HL-60 (cell line): ENCODE results near the gene MEN1.

Experiments used
- DNase-seq, 2 experiments: peaks; one replicate each; pipeline ENCODE4 v3.0.0-alpha.2; 2010 to 2020; ENCODE audit warnings: low read depth in 1 of 2, low spot score in 1 of 2
- H3K27ac ChIP-seq: fragments of 250-450 bp; sonication (Bioruptor Pico); replicated peaks from 2 replicates; pipeline ENCODE4 v1.5.1; 2020; ENCODE audit warnings: mild to moderate bottlenecking, moderate library complexity
- H3K27me3 ChIP-seq: fragments of 250-450 bp; sonication (Bioruptor Pico); 2 replicates; pipeline ENCODE4 v1.5.1; 2021; ENCODE audit warnings: mild to moderate bottlenecking, moderate library complexity; ENCODE audit not compliant: insufficient read depth, poor library complexity, severe bottlenecking
- H3K4me3 ChIP-seq: replicated peaks from 2 replicates; pipeline ENCODE4 v1.5.1; 2011; ENCODE audit warnings: mild to moderate bottlenecking, control low read depth, low read length; ENCODE audit not compliant: insufficient read depth
- GABPA ChIP-seq: IDR thresholded peaks from 2 replicates; pipeline ENCODE4 v1.6.1; 2012; ENCODE audit warnings: low read depth
- POLR2AphosphoS5 ChIP-seq: IDR thresholded peaks from 2 replicates; pipeline ENCODE4 v1.6.1; 2012; ENCODE audit warnings: low read depth
- SPI1 ChIP-seq: IDR thresholded peaks from 2 replicates; pipeline ENCODE4 v1.6.1; 2012; ENCODE audit warnings: low read depth, mild to moderate bottlenecking, borderline replicate concordance
- TF ChIP-seq, protein P1 (sequence below): IDR thresholded peaks from one replicate; pipeline ENCODE4 v1.5.1; 2011; ENCODE audit warnings: low read length, control low read depth, inconsistent platforms; ENCODE audit not compliant: insufficient read depth
- TF ChIP-seq, protein P2 (sequence below): IDR thresholded peaks from 2 replicates; pipeline ENCODE4 v1.6.1; 2012; ENCODE audit warnings: low read depth; ENCODE audit not compliant: insufficient replicate concordance

MEN1 gene

DNA sequence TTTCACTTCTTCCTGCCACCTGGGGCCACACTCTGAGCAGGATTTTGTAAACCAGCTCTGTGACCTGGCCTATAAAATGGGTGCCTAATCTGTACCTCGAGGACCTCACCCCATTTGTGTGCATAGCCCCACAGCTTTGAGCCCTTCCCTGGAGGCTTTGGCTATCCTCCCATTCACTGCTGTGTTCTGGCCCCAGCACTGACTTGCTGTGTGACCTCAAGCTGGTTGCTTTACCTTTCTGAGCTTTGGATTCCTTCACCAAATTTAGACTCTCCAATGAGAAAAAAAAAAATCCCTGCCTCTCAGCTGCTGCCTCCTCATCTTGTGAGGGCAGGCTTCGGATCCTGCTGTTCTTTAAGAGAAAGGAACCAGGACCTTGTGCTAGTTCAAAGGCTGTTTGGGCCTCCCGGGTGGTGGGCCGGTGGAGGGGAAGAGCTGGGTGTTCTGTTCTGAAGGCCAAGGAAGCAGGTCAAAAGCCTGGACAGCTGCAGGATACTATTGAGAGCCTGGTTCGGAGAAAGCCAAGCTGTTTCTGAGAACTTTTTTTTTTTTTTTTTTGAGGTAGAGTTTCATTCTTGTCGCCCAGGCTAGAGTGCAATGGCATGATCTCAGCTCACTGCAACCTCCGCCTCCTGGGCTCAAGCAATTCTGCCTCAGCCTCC, 49.5 kb downstream of the MEN1 start:
- Histone ChIP-seq H3K4me3 (no peak overlapping the region), H3K27me3 (no peaks in the 10 kb centered on the region), H3K27ac (no peak overlapping the region)
- no peak for DNase-seq
- TF ChIP-seq POLR2AphosphoS5 (no peak), GABPA (no peak), SPI1 (no peak)
- TF ChIP-seq, protein P1, sequence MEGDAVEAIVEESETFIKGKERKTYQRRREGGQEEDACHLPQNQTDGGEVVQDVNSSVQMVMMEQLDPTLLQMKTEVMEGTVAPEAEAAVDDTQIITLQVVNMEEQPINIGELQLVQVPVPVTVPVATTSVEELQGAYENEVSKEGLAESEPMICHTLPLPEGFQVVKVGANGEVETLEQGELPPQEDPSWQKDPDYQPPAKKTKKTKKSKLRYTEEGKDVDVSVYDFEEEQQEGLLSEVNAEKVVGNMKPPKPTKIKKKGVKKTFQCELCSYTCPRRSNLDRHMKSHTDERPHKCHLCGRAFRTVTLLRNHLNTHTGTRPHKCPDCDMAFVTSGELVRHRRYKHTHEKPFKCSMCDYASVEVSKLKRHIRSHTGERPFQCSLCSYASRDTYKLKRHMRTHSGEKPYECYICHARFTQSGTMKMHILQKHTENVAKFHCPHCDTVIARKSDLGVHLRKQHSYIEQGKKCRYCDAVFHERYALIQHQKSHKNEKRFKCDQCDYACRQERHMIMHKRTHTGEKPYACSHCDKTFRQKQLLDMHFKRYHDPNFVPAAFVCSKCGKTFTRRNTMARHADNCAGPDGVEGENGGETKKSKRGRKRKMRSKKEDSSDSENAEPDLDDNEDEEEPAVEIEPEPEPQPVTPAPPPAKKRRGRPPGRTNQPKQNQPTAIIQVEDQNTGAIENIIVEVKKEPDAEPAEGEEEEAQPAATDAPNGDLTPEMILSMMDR: no peak
- TF ChIP-seq, protein P2, sequence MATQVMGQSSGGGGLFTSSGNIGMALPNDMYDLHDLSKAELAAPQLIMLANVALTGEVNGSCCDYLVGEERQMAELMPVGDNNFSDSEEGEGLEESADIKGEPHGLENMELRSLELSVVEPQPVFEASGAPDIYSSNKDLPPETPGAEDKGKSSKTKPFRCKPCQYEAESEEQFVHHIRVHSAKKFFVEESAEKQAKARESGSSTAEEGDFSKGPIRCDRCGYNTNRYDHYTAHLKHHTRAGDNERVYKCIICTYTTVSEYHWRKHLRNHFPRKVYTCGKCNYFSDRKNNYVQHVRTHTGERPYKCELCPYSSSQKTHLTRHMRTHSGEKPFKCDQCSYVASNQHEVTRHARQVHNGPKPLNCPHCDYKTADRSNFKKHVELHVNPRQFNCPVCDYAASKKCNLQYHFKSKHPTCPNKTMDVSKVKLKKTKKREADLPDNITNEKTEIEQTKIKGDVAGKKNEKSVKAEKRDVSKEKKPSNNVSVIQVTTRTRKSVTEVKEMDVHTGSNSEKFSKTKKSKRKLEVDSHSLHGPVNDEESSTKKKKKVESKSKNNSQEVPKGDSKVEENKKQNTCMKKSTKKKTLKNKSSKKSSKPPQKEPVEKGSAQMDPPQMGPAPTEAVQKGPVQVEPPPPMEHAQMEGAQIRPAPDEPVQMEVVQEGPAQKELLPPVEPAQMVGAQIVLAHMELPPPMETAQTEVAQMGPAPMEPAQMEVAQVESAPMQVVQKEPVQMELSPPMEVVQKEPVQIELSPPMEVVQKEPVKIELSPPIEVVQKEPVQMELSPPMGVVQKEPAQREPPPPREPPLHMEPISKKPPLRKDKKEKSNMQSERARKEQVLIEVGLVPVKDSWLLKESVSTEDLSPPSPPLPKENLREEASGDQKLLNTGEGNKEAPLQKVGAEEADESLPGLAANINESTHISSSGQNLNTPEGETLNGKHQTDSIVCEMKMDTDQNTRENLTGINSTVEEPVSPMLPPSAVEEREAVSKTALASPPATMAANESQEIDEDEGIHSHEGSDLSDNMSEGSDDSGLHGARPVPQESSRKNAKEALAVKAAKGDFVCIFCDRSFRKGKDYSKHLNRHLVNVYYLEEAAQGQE: no peak

DNA sequence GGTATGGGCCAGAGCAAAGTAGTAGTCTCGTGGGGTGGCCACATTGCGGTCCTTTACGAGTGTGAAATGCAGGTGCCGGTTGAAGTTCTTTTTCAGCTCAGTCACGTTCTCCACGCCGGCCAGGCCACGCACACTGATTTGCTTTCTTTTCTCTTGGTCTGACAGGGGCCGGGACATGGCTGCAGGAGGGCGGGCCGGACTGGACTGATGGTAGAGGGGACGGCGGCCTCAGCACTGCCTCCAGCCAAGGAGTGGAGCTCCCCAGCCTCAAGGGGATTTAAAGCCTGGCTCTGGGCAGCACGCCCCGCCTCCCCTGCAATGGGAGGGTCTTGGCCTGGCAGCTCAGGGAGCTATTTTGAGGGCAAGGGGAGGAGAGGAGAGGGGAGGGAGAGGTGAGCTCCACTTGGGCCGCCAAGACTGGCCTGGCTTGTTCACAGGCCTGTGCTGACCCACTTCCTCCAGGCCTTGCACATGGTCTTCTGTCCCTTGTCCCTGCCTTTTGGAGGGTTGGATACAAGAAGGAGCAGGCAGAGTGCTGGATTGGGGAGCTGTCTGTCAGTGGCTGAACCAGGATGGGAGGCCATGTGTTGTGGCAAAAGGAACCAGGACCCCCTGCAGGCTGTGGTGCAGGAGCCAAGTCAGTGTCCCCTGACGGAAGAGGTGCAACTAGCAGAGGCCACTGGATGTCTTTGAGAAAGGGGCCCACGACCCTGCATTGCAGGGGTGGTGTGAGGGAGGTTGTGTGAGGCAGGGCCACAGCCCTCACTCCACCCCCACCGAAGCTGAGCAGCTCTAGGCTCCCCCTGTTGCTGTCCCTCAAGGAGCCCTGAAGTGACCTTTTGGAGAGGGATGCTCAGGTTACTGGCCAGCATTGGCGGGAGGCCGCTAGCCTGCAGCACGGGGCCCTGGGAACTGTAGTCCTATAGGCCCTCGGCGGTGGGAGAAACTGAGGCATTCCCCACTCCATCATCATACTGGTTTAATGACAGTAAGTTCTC, 50.3 kb downstream of the MEN1 start, which contains the start of gene PYGM:
TSS of gene PYGM (minus strand) at position 253 of the 998 bp plus-strand sequence. CDS start at position 177, 76 bp downstream.
- Histone ChIP-seq H3K27me3 (no peaks in the 10 kb centered on the region), H3K27ac (no peak within 1 kb of the TSS), H3K4me3 (no peak within 1 kb of the TSS)
- DNase-seq: no peak
- no peak for TF ChIP-seq SPI1
- TF ChIP-seq GABPA: no peak
- TF ChIP-seq, protein P1: no peak

DNA sequence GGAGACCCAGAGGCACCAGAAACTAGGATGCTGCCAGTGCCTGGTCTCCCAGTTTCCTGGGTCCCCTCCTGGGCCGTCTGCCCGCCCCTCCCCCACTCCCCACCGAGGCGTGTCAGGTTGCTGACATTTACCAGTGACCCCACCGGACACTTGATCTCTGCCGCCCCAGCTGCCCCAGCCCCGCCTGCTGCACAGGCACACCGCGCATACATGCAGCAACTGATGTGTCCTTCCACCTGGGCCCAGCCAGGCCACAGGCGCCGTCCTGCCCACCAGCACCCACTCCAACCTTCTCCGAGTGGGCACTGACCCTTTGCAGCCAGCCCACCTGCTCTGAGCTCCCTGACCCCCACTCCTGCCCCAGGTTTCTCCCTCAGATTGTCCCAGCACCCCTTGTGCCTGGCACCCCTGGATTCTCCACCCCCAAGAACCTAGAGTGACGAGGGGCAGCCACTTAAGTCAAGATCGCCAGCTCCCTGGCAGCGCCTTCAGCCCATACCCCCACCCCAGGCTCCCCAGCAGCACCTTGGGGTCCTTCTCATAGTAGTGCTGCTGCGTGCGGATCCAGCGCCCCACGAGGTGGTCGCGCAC, 51.1 kb downstream of the MEN1 start:
- Histone ChIP-seq H3K4me3 (no peak overlapping the region), H3K27me3 (no peaks in the 10 kb centered on the region), H3K27ac (no peak overlapping the region)
- DNase-seq: no peak
- no peak for TF ChIP-seq GABPA
- TF ChIP-seq, protein P1: no peak
- no peak; the same call in 1 of the 2 replicates for TF ChIP-seq POLR2AphosphoS5
- TF ChIP-seq SPI1: no peak
- TF ChIP-seq, protein P2: no peak
